Mesothelial cell of epicardium (in vitro differentiated cells): ENCODE measurements around the gene KCNMB2. TPM values are rescaled to one million over a fixed set of nuclear protein-coding genes. Genes with fewer than 3 reads are reported as not detected.

ENCODE experiments used
- DNase-seq, 2 experiments: peaks; one replicate each; pipeline ENCODE4 v3.0.0; 2021; ENCODE audit warnings: low spot score in 2 of 2; ENCODE audit not compliant: unreplicated experiment in 2 of 2
- H3K27ac Mint-ChIP-seq: 2 replicates; pipeline ENCODE4 v1.8.0; 2021; ENCODE audit warnings: mixed read lengths
- H3K27me3 Mint-ChIP-seq: 2 replicates; pipeline ENCODE4 v1.8.0; 2021; ENCODE audit warnings: low read depth, mixed read lengths
- H3K36me3 Mint-ChIP-seq: 2 replicates; pipeline ENCODE4 v1.8.0; 2021; ENCODE audit warnings: mixed read lengths
- H3K4me1 Mint-ChIP-seq: 2 replicates; pipeline ENCODE4 v1.8.0; 2021; ENCODE audit warnings: mixed read lengths
- H3K4me3 Mint-ChIP-seq: 2 replicates; pipeline ENCODE4 v1.8.0; 2021; ENCODE audit warnings: mild to moderate bottlenecking, moderate library complexity, mixed read lengths
- H3K9me3 Mint-ChIP-seq: 2 replicates; pipeline ENCODE4 v1.8.0; 2021; ENCODE audit warnings: mixed read lengths
- total RNA-seq: library from RNA; stranded (reverse); gene quantifications from 3 replicates; pipeline ENCODE4 v1.2.1, GENCODE V29; 2021
- TF ChIP-seq, protein P1 (sequence below): fragments of 200-600 bp; sonication (generic); IDR thresholded peaks from one replicate; pipeline ENCODE4 v1.5.0; 2021; ENCODE audit warnings: antibody characterized with exemption; ENCODE audit not compliant: unreplicated experiment

KCNMB2 gene
- total RNA-seq, 1 donor from 2014 or later: 3.9 TPM

DNA sequence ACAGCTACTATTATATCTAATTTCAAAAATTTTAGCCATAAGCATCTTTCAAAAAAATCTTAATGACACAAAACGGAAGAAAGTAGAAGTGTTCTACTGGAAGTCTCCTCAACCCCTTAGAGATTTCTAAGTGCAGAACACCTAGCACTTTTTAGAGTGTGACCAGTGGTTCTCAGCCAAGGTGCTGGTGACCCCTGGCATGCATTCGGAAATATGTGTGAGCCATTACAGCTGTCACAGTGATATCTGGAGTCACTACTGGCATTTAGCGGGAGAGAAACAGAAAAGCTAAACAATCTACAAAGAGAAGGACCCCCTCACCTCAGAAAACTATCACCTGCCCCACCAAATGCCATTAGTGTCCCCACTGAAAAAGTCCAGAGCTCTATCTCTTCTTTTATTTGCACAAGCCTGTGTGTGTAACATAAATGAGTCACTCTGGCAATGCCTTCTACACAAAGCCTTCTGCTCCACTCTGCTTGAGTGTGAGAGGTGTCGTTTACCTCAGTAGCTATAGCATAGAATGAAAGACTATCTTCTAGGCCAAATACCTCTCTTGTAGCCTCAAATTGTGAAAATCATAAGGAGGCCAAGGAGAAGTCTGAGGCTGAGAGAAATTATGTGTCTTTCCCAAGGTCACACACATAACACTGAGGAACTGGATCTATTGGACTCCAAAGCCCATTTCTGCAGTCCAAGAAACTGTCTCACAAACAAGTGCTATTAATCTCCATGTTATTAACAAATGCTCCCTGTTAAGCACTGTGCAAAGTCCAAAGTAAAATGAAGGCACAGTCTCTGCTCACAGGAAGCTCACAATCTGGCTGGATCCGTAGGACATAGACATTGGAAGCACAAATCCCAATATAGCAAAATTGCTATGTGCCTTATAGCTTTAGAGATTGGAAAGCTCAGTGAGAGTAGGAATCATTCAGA is 28.5 kb upstream of the KCNMB2 start:
- Mint-ChIP-seq H3K9me3 (peaks cover 5% of the 10 kb centered on the region), H3K4me3 (no peak overlapping the region), H3K27me3 (no peaks in the 10 kb centered on the region), H3K27ac (no peak overlapping the region), H3K36me3 (no peaks in the 10 kb centered on the region), H3K4me1 (no peaks in the 10 kb centered on the region)
- DNase-seq: no peak
- TF ChIP-seq, protein P1, sequence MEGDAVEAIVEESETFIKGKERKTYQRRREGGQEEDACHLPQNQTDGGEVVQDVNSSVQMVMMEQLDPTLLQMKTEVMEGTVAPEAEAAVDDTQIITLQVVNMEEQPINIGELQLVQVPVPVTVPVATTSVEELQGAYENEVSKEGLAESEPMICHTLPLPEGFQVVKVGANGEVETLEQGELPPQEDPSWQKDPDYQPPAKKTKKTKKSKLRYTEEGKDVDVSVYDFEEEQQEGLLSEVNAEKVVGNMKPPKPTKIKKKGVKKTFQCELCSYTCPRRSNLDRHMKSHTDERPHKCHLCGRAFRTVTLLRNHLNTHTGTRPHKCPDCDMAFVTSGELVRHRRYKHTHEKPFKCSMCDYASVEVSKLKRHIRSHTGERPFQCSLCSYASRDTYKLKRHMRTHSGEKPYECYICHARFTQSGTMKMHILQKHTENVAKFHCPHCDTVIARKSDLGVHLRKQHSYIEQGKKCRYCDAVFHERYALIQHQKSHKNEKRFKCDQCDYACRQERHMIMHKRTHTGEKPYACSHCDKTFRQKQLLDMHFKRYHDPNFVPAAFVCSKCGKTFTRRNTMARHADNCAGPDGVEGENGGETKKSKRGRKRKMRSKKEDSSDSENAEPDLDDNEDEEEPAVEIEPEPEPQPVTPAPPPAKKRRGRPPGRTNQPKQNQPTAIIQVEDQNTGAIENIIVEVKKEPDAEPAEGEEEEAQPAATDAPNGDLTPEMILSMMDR: no peak

DNA sequence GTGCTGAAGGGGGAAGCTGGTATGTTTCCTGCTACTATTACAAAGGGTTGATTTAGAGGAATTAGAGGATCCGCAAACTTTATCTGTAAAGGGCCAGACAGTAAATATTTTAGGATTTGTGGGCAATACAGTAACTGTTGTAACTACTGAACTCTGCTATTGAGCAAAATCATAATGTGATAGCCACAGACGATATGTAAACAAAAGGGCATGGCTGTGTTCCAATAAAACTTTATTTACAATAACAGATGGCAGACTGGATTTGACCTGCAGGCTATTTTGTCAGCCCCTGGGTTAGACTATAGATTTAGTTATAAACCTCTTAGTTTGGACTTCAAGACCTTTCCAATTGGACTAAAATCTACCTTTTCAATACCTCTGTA is 27.8 kb upstream of the KCNMB2 start:
- Mint-ChIP-seq H3K9me3 (peaks cover 5% of the 10 kb centered on the region), H3K27me3 (no peaks in the 10 kb centered on the region), H3K4me3 (no peak overlapping the region), H3K4me1 (no peaks in the 10 kb centered on the region), H3K36me3 (no peaks in the 10 kb centered on the region), H3K27ac (no peak overlapping the region)
- DNase-seq: no peak
- TF ChIP-seq, protein P1: no peak

DNA sequence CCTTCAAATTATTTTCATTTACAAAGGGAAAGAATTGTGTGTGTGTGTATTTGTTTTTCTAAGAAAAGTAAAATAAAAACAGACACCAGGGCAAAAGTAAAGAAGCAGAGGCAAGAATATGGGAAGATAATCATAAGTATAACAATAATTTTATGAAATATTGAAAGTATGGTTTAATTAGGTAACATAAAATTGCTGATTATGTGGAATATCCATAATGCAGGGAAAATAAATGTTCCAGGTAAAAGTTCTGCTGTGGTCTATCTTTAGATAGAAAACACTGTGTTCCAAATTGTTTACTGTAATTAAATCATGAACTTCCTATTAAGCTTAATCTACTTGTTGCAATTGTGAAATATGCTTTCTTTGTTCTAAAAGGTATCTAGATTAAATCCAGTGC is 25.7 kb upstream of the KCNMB2 start:
- Mint-ChIP-seq H3K4me3 (no peak overlapping the region), H3K27ac (no peak overlapping the region), H3K36me3 (no peaks in the 10 kb centered on the region), H3K4me1 (peaks cover 6% of the 10 kb centered on the region), H3K9me3 (peaks cover 5% of the 10 kb centered on the region), H3K27me3 (no peaks in the 10 kb centered on the region)
- TF ChIP-seq, protein P1: no peak
- no peak for DNase-seq

DNA sequence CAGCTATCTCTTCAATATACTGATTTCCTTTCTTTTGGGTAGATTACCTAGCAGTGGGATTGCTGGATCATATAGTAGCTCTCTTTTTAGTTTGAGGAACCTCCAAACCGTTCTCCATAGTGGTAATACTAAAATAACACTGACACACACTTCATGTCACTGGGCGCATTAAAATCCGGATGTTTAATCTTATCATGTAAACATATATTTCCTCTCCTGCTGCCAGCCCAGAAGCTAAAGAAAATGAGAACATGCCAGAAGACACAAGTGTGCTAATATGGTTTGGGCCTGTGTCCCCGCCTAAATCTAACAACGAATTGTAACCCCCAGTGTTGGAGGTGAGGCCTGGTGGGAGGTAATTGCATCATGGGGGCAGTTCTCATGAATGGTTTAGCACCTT is 23.6 kb upstream of the KCNMB2 start:
- Mint-ChIP-seq H3K27ac (no peak overlapping the region), H3K27me3 (no peaks in the 10 kb centered on the region), H3K4me1 (peaks cover 6% of the 10 kb centered on the region), H3K36me3 (no peaks in the 10 kb centered on the region), H3K9me3 (peaks cover 5% of the 10 kb centered on the region), H3K4me3 (no peak overlapping the region)
- TF ChIP-seq, protein P1: no peak
- no peak for DNase-seq

DNA sequence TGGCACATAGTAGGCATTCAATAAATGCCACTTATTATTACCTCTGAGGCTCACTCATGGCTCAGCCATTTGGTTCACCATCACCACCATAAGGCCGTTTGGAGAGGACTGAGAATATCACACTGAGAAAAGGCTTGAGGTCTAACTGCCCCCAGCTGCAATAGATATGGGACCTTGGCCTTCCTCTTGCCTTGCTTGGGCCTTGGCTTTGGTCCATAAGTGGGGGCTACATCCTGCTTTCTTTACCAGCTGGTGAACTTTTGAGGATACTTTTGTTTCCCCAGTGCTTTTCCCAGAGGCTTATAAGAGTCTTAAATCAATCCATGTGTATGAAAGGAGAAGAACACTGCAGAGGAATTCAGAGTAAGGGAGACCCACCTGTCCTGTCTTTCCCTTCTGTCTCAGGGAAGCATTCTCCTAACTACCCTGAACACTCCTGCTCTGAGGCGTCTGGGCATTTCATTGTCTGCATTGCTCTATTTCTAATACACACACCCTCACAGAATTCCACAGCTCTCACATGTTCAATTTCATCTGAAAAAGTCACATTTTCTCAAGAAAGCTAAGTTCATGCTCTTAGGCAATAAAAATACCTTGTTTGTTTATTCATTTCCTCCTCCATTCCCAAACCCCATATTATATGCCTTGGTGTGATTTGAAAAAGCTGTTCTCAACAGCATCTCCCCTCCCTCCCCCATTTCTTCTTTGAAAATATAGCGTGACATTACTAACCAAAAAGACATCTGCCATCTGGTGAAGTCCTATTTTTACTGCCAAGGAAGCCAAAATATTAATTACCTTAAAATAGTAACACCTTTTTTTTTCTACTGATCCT is 22.5 kb upstream of the KCNMB2 start:
- TF ChIP-seq, protein P1: no peak
- Mint-ChIP-seq H3K4me3 (no peak overlapping the region), H3K36me3 (no peaks in the 10 kb centered on the region), H3K4me1 (peaks cover 6% of the 10 kb centered on the region), H3K27me3 (no peaks in the 10 kb centered on the region), H3K9me3 (peaks cover 2% of the 10 kb centered on the region), H3K27ac (peak overlapping the region; percentile 64)
- DNase-seq: no peak
